Smooth muscle cell of bladder (primary cell): ENCODE data around the gene RESF1. TPM values are rescaled to one million over a fixed set of nuclear protein-coding genes. Genes with fewer than 3 reads are reported as not detected.

ENCODE experiments used
- total RNA-seq: library from RNA; depleted of rRNA; stranded (reverse); fragments of >200 nt; gene quantifications from 2 replicates; pipeline ENCODE4 v1.2.3, GENCODE V29; 2014

The RESF1 gene
- 10.8 and 15.3 TPM in 2 replicates for total RNA-seq

GRCh38 chr12:31959161-31959700 lies at the start of gene RESF1:
Gene RESF1 (plus strand): TSS chr12:31959415. CDS start chr12:31980956, 21,541 bp downstream.

Other genes starting within 250 kb of the RESF1 start
- 7.5 and 10.5 TPM in 2 replicates for gene AMN1, start 230.4 kb upstream of the RESF1 start, total RNA-seq
- gene BICD1, start 147.4 kb downstream of the RESF1 start, total RNA-seq = 6.7 and 7.1 TPM in 2 replicates